ENCODE results near the gene MYEOV. TPM values are rescaled to one million over a fixed set of nuclear protein-coding genes. Genes with fewer than 3 reads are reported as not detected.

MYEOV gene
- polyA plus RNA-seq, 1 donor: 0.90 TPM

DNA sequence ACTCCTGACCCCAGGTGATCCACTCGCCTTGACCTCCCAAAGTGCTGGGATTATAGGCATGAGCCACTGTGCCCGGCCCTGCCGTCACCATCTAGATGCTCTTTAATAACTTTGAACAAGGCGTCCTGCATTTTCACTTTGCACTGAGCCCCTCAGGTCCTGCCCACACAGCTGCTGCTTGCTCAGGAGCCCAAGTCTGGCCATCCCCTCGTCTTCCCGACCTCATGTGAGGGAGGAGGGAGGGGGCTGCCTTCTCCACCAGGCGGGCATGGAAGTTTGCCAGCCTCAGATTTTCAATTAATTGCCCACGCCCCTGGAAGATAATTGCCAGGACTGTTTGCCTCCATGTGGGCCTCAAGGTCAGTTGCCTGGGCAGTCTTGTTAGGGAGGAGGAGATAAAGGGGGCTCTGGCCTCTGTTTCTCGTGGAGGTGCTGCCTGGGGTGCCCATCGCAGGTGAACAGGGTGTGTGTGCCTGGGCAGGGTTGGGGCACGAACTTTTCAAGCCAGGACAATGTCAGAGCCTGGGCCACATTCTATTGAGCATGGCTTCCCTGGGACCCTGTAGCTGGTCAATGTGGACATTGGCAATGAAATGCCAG lies 27.9 kb upstream of the MYEOV start:
- DNase-seq (ENCODE audit: low read depth): no peak

- DNase-seq (ENCODE audit: low read depth): no peak
Measured at GRCh38 chr11:69267395-69267805, 26.6 kb upstream of the MYEOV start.

DNA sequence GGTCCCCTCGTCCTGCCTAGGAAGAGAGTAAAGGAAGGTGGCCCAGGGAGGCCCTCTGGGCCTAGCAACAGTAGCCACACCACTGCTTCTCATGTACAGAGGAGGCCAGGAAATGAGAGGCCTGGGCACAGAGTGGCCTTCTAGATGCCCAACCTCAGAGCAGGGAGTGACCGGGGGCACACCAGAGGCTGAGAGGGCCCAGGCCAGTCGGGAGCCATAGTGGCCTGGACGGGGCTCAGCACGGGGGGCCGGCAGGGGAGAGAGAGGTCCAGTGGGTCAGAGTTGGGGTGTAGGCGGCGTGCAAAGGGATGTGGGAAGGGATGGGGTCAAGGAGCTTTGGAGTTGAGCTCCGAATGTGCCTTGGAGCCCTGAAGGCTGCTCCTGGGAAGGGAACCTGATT lies 25.0 kb upstream of the MYEOV start:
- no peak for DNase-seq (ENCODE audit: low read depth)

DNA sequence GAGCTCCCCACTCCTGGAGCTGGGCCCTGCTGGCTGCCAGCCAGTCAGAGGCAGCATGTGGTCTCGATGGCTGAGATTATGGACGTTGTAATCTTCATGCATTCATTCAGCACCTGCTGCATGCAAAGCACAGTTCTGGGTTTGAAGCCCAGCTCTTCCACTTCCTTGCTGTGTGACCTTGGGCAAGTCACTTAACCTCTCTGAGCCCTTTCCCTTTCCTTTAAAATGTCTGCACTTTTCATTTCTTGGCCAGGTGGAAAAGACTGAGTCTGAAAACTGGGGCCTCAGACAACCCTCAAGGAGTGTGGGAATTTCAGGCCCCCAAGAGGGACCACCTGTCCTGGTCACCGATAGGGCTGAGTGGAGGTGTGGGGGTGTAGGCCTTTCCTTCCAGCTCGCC lies 24.6 kb upstream of the MYEOV start:
- DNase-seq (ENCODE audit: low read depth): no peak

GRCh38 chr11:69269926-69270697 lies 23.8 kb upstream of the MYEOV start:
- no peak for DNase-seq (ENCODE audit: low read depth)

DNA sequence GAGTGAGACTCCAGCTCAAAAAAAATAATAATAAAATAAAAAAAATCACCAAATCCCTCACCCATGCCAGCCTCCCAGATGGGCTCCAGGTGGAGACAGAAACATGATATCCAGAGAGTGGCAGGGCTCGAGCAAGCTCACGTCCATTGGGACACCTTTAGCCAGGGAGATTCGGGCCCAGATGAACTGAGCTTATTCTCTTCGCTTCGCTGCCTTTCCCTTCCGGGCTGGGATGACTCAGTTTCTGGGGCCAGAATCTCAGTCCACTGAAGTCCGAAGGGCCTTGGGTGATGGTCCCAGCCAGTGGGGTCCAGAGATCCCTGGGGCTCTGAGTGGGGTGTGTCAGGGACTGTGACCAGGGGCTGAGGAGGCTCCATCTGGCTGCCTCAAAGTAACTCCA lies 23.0 kb upstream of the MYEOV start:
- DNase-seq (ENCODE audit: low read depth): no peak

GRCh38 chr11:69272055-69272454 lies 21.9 kb upstream of the MYEOV start:
- DNase-seq (ENCODE audit: low read depth): no peak

DNA sequence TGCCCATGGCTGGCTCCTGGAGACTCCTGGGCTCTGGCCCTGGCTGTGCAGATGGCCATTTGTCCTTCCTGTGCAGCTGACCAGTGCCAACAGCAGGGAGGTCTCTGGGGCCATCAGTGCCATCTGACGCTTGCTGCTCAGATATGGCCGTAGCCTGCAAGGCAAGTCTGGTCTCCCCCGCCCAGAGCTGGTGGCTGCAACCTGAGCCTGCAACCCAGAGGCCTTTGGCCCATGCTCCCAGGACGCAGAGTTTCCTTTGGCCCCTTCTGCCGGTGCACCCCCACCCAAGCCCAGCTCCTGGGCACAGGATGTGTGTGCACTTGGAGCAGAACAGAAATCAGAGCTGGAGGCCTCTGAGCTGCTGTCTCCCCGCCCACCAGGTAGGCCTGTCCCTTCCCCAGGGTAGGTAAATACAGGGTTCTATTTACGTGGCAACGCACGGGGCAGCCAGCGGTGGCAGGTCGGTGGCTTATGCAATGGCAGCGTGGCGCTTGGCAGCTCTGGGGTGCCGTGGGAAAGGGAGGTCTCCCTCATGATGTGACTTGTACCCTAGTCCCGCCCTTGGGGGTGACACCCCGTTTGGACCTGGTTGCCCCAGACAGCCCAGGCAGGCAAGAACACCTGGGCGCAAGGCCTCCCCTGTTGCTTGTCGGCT lies 21.0 kb upstream of the MYEOV start:
- no peak for DNase-seq (ENCODE audit: low read depth)

DNA sequence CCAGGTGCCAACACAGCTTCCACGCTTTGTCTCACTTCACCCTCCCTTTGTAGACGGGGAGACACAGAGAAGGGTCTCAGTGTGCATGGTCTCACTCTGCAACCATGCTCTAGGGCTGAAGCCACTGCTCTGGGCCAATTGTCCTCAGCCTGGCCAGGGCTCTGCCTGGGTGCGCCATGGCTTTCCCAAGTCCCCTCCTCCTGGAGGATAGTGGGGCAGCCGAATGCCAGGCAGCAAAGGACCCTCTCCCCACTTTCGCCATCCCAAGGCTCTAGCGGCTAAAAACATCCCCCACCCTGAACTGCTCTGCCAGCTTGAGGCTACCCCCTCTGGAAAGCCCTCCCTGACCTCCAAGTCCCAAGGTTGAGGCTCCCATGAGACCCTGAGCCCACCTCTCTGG lies 20.4 kb upstream of the MYEOV start:
- no peak for DNase-seq (ENCODE audit: low read depth)

- no peak for DNase-seq (ENCODE audit: low read depth)
Measured at GRCh38 chr11:69274531-69275016, 19.4 kb upstream of the MYEOV start.

DNA sequence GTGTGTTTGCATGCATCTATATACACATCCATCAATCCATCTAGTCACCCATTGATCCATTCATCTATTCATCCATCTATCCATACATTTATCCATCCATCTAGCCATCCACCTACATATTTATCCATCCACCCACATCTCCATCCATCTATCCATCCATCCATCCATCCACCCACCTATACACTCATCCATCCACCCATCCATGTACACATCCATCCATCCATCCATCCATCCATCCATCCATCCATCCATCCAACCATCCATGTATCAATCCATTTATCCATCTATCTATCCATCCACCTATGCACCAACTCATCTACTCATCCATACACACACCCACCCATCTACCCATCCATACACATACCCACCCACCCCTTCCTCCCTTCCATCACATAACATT lies 18.8 kb upstream of the MYEOV start:
- DNase-seq (ENCODE audit: low read depth): no peak

GRCh38 chr11:69276165-69276564 lies 17.8 kb upstream of the MYEOV start:
- no peak for DNase-seq (ENCODE audit: low read depth)

- no peak for DNase-seq (ENCODE audit: low read depth)
Measured at GRCh38 chr11:69277074-69277809, 16.7 kb upstream of the MYEOV start.

DNA sequence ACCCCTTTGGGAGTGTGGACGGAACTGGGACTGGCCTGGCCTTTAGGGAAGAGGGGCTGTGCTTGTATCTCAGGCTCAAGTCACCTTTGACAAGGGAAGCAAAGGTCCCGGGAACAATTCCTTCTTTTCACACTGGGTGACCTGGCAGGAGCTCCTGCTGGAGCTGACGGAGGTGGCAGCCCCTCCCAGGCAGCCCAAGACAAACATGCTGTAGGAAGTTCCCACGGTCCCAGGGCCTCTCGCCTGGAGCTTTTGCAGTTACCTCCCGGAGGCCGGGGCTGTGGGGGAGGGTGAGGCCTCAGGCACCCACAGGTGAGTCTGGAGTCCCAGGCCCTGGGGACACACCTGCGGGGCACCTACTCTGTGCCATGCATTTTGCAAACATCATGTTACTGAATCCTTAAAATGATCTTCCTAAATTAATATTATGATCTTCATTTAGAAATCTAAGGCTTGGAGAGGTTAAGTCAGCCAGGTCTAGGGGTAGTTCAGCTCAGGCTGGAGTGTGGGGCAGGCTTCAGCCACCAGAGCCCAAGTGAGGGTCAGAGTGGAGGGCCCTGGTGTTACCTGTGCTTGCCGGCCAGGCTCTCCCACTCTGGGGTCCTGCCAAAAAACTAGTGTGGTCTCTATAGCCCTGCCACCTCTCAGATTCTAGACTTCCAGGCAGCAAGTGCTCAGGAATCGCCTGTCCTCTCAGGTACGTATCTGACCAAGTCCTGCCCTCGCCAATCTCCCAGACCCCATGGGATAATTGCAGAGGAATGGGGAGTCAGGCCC lies 15.7 kb upstream of the MYEOV start:
- DNase-seq (ENCODE audit: low read depth): no peak

DNA sequence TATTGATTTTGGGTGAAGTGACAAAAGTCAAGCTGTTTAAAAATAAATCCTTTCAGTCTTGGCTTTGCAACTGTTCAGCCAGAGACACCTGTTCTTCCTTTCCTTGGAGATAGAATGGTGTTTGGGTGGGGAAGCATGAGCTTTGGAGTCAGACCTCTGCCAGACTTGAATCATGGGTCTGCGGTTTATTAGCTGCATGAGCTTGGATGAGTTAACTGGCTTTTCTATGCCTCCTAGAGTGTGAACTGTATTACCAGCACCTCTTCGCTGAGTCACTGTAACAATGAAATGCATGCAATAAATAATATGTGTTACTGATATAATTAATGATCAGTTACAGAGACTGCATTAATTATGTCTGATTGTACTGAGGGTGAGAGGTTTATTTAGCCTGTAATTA lies 13.5 kb upstream of the MYEOV start:
- no peak for DNase-seq (ENCODE audit: low read depth)

DNA sequence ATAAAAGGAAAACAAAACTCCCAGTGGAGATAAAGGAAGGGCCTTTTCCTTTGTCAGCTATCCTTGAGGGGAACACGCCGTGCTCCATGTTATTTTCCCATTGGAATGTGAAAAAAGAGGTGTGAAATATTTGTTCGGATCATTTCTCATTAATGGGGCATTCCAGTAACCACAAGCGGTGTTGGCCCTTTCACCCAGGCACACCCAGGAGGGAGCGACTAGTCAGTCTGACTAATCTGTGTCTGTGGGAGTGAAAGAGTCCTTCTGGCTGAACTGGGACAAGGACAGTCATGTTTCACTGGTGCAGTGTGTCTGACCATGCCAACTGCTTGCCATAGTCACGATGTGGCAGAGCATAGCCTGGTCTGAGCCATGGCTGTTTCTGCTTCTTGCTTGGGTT lies 13.0 kb upstream of the MYEOV start:
- DNase-seq (ENCODE audit: low read depth): no peak

GRCh38 chr11:69283446-69283845 lies 10.5 kb upstream of the MYEOV start:
- DNase-seq (ENCODE audit: low read depth): no peak

- no peak for DNase-seq (ENCODE audit: low read depth)
Measured at GRCh38 chr11:69284081-69284511, 9.9 kb upstream of the MYEOV start.

GRCh38 chr11:69285091-69285490 lies 8.9 kb upstream of the MYEOV start:
- no peak for DNase-seq (ENCODE audit: low read depth)

DNA sequence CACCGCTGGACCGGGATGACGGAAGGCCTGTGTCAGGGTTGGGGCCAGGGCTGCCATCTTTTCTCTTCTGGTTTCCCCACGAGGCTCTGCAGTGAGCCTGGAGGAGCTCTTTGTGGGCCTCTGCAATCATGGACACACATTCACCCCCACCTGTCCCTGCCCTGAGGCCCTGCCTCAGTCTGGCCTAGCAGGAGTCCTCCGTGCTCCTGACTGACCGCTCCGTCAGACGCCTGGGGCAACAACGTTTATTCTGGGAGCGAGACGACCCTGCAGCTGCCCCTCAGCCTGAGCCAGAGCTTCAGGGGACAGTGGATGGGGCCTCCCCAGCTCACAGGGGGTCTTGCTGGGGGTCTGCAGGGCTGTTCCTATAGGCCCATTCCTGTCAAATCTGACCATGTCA lies 8.2 kb upstream of the MYEOV start:
- no peak for DNase-seq (ENCODE audit: low read depth)

All from forelimb muscle (tissue), 1 donor.